ENCODE measurements around the gene AQP6. TPM values are rescaled to one million over a fixed set of nuclear protein-coding genes. Genes with fewer than 3 reads are reported as not detected.
A peak's percentile ranks its signal among the peaks of the same experiment; 100 is the strongest.

Gene AQP6
- total RNA-seq, 4 donors from 2014 or later, result 0.10 to 0.20 TPM; not detected in 2

GRCh38 chr12:49979016-49979586 lies 6.4 kb downstream of the AQP6 start:
- peak in 1 of 2 donors; percentile 34 for DNase-seq (ENCODE audit: low spot score in 2 of 2)
- TF ChIP-seq CTCF (IDR thresholded peaks at IDR 0.05), result no peak
- no peak for TF ChIP-seq POLR2A (IDR thresholded peaks at IDR 0.05)
- 80 to 85% methylated on average over 10 of the region's 10 CpGs for WGBS, 2 donors
- H3K4me3 ChIP-seq (ENCODE audit: low read depth, poor library complexity, severe bottlenecking), result no peak overlapping the region
- intact Hi-C loops (cut with DNase I; ENCODE audit: low total_unique reads), result no loop called here

GRCh38 chr12:49979791-49980190 lies 7.0 kb downstream of the AQP6 start:
- WGBS, 2 donors, result 84 to 87% methylated on average over 3 of the region's 3 CpGs
- TF ChIP-seq POLR2A (IDR thresholded peaks at IDR 0.05) (no peak), CTCF (IDR thresholded peaks at IDR 0.05) (no peak)
- intact Hi-C loops (cut with DNase I; ENCODE audit: low total_unique reads), result no loop called here
- no peak for DNase-seq (ENCODE audit: low spot score in 2 of 2)
- no peak overlapping the region for H3K4me3 ChIP-seq (ENCODE audit: low read depth, poor library complexity, severe bottlenecking)

DNA sequence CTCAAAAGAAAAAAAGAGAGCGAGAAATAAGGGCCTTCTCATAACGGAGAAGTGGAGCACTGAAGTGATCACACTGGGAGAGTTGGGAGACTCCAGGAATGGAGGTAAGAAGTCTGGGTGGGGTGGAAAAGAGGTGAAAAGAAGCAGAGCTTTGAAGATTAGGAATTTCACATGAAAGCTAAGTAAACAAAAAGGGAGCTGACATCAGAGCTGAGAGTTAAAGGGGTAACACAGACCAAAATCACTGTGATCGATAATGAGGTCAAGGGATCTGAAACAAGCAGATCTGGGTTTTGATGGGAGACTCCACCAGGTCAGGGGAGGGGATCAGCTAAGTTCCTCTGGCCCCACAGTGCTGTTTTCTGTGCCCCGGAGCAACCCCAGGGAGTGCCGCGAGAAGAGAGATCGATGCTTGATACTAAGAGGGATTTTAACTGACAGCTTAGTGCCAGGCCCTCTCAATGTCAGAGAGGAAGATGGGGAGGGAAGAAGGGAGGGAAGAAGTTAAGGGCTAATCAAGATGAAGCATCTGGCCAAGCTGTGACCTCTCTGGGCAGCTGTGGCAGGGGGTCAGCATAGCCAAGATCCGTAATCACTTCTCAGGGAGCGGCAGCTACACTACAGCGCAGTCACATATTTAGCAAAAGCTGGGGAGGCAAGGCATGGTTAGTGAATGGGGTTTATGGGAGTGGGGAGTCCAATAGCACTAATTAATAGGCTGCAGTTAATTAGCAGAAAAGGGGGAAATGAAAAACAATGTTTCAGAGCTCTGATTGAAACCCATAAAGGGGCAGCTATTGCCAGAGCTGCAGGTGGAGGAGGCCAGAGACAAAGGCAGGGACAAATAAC lies 8.0 kb downstream of the AQP6 start:
- H3K4me3 ChIP-seq (ENCODE audit: low read depth, poor library complexity, severe bottlenecking), result no peak overlapping the region
- peak in 1 of 2 donors; percentile 25 for DNase-seq (ENCODE audit: low spot score in 2 of 2)
- intact Hi-C loops (cut with DNase I; ENCODE audit: low total_unique reads), result no loop called here
- TF ChIP-seq CTCF (IDR thresholded peaks at IDR 0.05), result no peak
- TF ChIP-seq POLR2A (IDR thresholded peaks at IDR 0.05), result no peak
- 85% methylated on average over 10 of the region's 10 CpGs for WGBS, 2 donors

GRCh38 chr12:49982246-49983087 lies 9.7 kb downstream of the AQP6 start:
- TF ChIP-seq CTCF (IDR thresholded peaks at IDR 0.05) (no peak), POLR2A (IDR thresholded peaks at IDR 0.05) (no peak)
- no peak overlapping the region for H3K4me3 ChIP-seq (ENCODE audit: low read depth, poor library complexity, severe bottlenecking)
- 91 to 92% methylated on average over 7 of the region's 7 CpGs for WGBS, 2 donors

DNA sequence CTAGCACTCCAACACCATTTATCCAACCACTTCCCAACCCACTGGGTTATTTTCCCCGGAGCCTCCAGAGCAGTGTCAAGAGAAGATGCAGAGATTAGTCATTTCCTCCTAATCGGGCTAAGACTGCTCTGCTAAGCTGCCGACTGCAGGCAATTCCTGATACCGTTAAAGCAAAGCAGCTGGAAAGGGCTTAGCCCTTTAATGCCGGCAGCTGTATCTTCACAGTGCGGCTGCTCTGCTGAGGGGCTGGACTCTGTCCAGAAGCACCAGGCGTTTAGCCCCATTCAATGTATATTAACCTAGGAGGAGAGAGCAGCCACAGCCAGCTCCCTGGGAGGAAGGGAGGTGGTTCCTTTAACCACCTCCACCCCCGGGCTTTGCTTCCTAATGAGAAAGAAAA lies 11.1 kb downstream of the AQP6 start:
- no peak overlapping the region for H3K4me3 ChIP-seq (ENCODE audit: low read depth, poor library complexity, severe bottlenecking)
- intact Hi-C loops (cut with DNase I; ENCODE audit: low total_unique reads), result no loop called here
- TF ChIP-seq CTCF (IDR thresholded peaks at IDR 0.05) (no peak), POLR2A (IDR thresholded peaks at IDR 0.05) (no peak)
- 2 to 4% methylated on average over 8 of the region's 8 CpGs for WGBS, 2 donors
- DNase-seq (ENCODE audit: low spot score in 2 of 2), result peak in 1 of 2 donors; percentile 75

More at GRCh38 chr12:49982246-49983087, 9.7 kb downstream of the AQP6 start:
- intact Hi-C loops (cut with DNase I; ENCODE audit: low total_unique reads), result no loop called here
- DNase-seq (ENCODE audit: low spot score in 2 of 2), result peak in 1 of 2 donors; percentile 29
